HFF-Myc (cell line): ENCODE measurements around the gene TNS1.
"Not testable (repeated sequence)": the region's sequence is repeated elsewhere in the genome, so short reads cannot be mapped to it uniquely, and the experiment has no call there.

ENCODE experiments used
- DNase-seq: peaks from one replicate; pipeline ENCODE4 v3.0.0-alpha.2; 2011; ENCODE audit warnings: low read depth; ENCODE audit errors: extremely low read depth
- H3K4me3 ChIP-seq: replicated peaks from 2 replicates; pipeline ENCODE4 v1.5.1; 2011; ENCODE audit warnings: low read depth, mild to moderate bottlenecking, control low read depth, low read length
- CTCF ChIP-seq: IDR thresholded peaks from 2 replicates; pipeline ENCODE4 v1.5.1; 2012; ENCODE audit warnings: mild to moderate bottlenecking, low read depth, low read length, control low read depth; ENCODE audit errors: missing control alignments

TNS1 gene

GRCh38 chr2:218041302-218042168 is 38.7 kb upstream of the TNS1 start:
- no peak overlapping the region for H3K4me3 ChIP-seq
- no peak for TF ChIP-seq CTCF
- DNase-seq = no peak

GRCh38 chr2:218040883-218041282 is 38.1 kb upstream of the TNS1 start:
- no peak for DNase-seq
- no peak for TF ChIP-seq CTCF

GRCh38 chr2:218039171-218039570 is 36.4 kb upstream of the TNS1 start:
- no peak for TF ChIP-seq CTCF
- DNase-seq = no peak
- H3K4me3 ChIP-seq = no peak overlapping the region

More at GRCh38 chr2:218040883-218041282, 38.1 kb upstream of the TNS1 start:
- no peak overlapping the region for H3K4me3 ChIP-seq

GRCh38 chr2:218036371-218036770 is 33.6 kb upstream of the TNS1 start:
- TF ChIP-seq CTCF = no peak
- no peak for DNase-seq
- H3K4me3 ChIP-seq = no peak overlapping the region

- no peak for TF ChIP-seq CTCF
- no peak for DNase-seq
- H3K4me3 ChIP-seq = no peak overlapping the region
Observed at GRCh38 chr2:218035463-218036100, 32.8 kb upstream of the TNS1 start.

GRCh38 chr2:218034497-218035213 is 31.9 kb upstream of the TNS1 start:
- not testable (repeated sequence) for H3K4me3 ChIP-seq
- TF ChIP-seq CTCF = peak; percentile 71
- peak; percentile 19 for DNase-seq
